Measurements from ENCODE around the gene HSPA9. TPM values are rescaled to one million over a fixed set of nuclear protein-coding genes. Genes with fewer than 3 reads are reported as not detected.

Gene HSPA9
- total RNA-seq, 1 experiment from 2014 or later: 537 TPM

DNA sequence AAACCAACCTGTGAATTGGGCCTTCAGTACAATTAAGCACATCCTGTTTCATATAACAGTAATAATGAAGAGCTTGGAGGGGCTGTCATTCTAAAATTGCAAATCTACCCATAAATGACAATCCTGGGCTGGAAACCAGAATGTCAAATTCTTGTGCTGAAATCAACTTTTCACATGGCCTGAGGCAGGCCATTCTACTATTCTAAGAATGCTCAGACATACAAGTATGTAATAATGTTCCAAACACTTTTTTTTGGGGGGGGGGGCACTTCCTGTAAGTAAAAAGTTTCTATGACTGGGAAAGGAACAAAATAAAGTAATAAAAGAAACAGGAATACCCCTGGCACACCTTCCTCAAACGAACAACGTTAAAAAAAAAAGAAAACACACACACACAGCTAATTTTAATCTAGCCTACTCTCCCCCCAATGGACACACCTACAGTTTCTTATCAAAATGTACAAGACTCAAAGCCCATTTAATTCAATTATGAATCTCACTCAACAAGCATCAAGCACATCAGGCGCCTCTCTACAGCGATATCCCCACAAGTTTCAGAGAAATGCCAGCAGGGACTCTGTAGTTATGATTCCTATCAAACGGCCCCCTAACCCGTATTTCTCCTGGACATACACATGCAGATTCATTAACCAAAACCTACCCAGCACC is 33.6 kb downstream of the HSPA9 start:
- POLR2A ChIA-PET: interaction anchor here (2.2 to 2.9 kb wide), 3 partner anchors 13 to 76 kb away, joined by 18 to 42 read pairs (median 36); partner anchors contain the start of genes EGR1 and HSPA9
- peaks cover 3% of the 10 kb centered on the region for H3K36me3 ChIP-seq (ENCODE audit: control insufficient read depth, insufficient read depth, low read length)
- H3K4me3 Mint-ChIP-seq (ENCODE audit: unreplicated experiment): peak overlapping the region; percentile 82
- no peak for DNase-seq
- H3K4me1 ChIP-seq: peaks cover 28% of the 10 kb centered on the region
- peaks cover 17% of the 10 kb centered on the region for H3K4me1 Mint-ChIP-seq (ENCODE audit: low read depth, unreplicated experiment)
- TF ChIP-seq CTCF (IDR thresholded peaks at IDR 0.05; ENCODE audit: insufficient read depth in 1 of 2, low read depth in 1 of 2, low read length in 1 of 2, severe bottlenecking in 1 of 2, unreplicated experiment in 1 of 2): no peak
- H3K9me3 ChIP-seq: no peaks in the 10 kb centered on the region
- H3K9me3 Mint-ChIP-seq (ENCODE audit: unreplicated experiment): no peaks in the 10 kb centered on the region
- no peaks in the 10 kb centered on the region for H3K27me3 Mint-ChIP-seq (ENCODE audit: insufficient read depth, unreplicated experiment)
- no peaks in the 10 kb centered on the region for H3K27me3 ChIP-seq (replicated peaks; ENCODE audit: control insufficient read depth, insufficient read depth, low read length)
- no TSS peak for BruUV-seq (replicated peaks)
- intact Hi-C loops (cut with micrococcal nuclease; ENCODE audit: unreplicated experiment): loop anchor here (2.0 kb wide), 1 partner anchor 49 kb away; no protein-coding TSS in a partner anchor
- CTCF ChIA-PET: no interaction called here
- peak overlapping the region; percentile 100 for H3K4me3 ChIP-seq (ENCODE audit: low read depth, low read length)
- H3K27ac Mint-ChIP-seq (ENCODE audit: unreplicated experiment): peak overlapping the region; percentile 95
- H3K36me3 Mint-ChIP-seq (ENCODE audit: insufficient read depth, unreplicated experiment): peaks cover 79% of the 10 kb centered on the region

- H3K36me3 ChIP-seq (ENCODE audit: control insufficient read depth, insufficient read depth, low read length): peaks cover 3% of the 10 kb centered on the region
- Mint-ChIP-seq H3K27me3 (ENCODE audit: insufficient read depth, unreplicated experiment) (no peaks in the 10 kb centered on the region), H3K9me3 (ENCODE audit: unreplicated experiment) (no peaks in the 10 kb centered on the region), H3K4me1 (ENCODE audit: low read depth, unreplicated experiment) (peaks cover 10% of the 10 kb centered on the region), H3K27ac (ENCODE audit: unreplicated experiment) (no peak overlapping the region), H3K36me3 (ENCODE audit: insufficient read depth, unreplicated experiment) (peaks cover 89% of the 10 kb centered on the region), H3K4me3 (ENCODE audit: unreplicated experiment) (no peak overlapping the region)
- no peak for DNase-seq
- H3K4me1 ChIP-seq: peaks cover 28% of the 10 kb centered on the region
- no peak overlapping the region for H3K4me3 ChIP-seq (ENCODE audit: low read depth, low read length)
- ChIA-PET CTCF (no interaction called here), POLR2A (interaction anchor here (0.6 to 0.7 kb wide), 2 partner anchors 13 kb away, joined by 3 to 4 read pairs; no protein-coding TSS in a partner anchor)
- intact Hi-C loops (cut with micrococcal nuclease; ENCODE audit: unreplicated experiment): no loop called here
- no TSS peak for BruUV-seq (replicated peaks)
- no peak for TF ChIP-seq CTCF (IDR thresholded peaks at IDR 0.05; ENCODE audit: insufficient read depth in 1 of 2, low read depth in 1 of 2, low read length in 1 of 2, severe bottlenecking in 1 of 2, unreplicated experiment in 1 of 2)
- no peaks in the 10 kb centered on the region for H3K27me3 ChIP-seq (replicated peaks; ENCODE audit: control insufficient read depth, insufficient read depth, low read length)
- H3K9me3 ChIP-seq: no peaks in the 10 kb centered on the region
Observed at GRCh38 chr5:138539791-138540190, 35.4 kb downstream of the HSPA9 start.

GRCh38 chr5:138538943-138539627 is 36.1 kb downstream of the HSPA9 start:
- H3K4me3 Mint-ChIP-seq (ENCODE audit: unreplicated experiment): no peak overlapping the region
- H3K27me3 Mint-ChIP-seq (ENCODE audit: insufficient read depth, unreplicated experiment): no peaks in the 10 kb centered on the region
- H3K9me3 Mint-ChIP-seq (ENCODE audit: unreplicated experiment): no peaks in the 10 kb centered on the region
- H3K36me3 Mint-ChIP-seq (ENCODE audit: insufficient read depth, unreplicated experiment): peaks cover 89% of the 10 kb centered on the region
- Histone ChIP-seq H3K36me3 (ENCODE audit: control insufficient read depth, insufficient read depth, low read length) (peaks cover 3% of the 10 kb centered on the region), H3K4me3 (ENCODE audit: low read depth, low read length) (no peak overlapping the region), H3K4me1 (peaks cover 28% of the 10 kb centered on the region), H3K9me3 (no peaks in the 10 kb centered on the region), H3K27me3 (replicated peaks; ENCODE audit: control insufficient read depth, insufficient read depth, low read length) (no peaks in the 10 kb centered on the region)
- intact Hi-C loops (cut with micrococcal nuclease; ENCODE audit: unreplicated experiment): no loop called here
- no TSS peak for BruUV-seq (replicated peaks)
- H3K27ac Mint-ChIP-seq (ENCODE audit: unreplicated experiment): no peak overlapping the region
- ChIA-PET POLR2A (interaction anchor here (0.7 kb wide), 1 partner anchor 14 kb away, joined by 3 read pairs; no protein-coding TSS in a partner anchor), CTCF (no interaction called here)
- peaks cover 9% of the 10 kb centered on the region for H3K4me1 Mint-ChIP-seq (ENCODE audit: low read depth, unreplicated experiment)
- no peak for TF ChIP-seq CTCF (IDR thresholded peaks at IDR 0.05; ENCODE audit: insufficient read depth in 1 of 2, low read depth in 1 of 2, low read length in 1 of 2, severe bottlenecking in 1 of 2, unreplicated experiment in 1 of 2)
- no peak for DNase-seq
